ENCODE results near the gene ATP2C2. TPM values are rescaled to one million over a fixed set of nuclear protein-coding genes. Genes with fewer than 3 reads are reported as not detected.

Gene ATP2C2
- total and polyA plus RNA-seq, 9 of the 15 experiments (the other 6 are each of a cell fraction or from before 2014, with no cell fraction given) = 0.75 TPM; not detected in 8

DNA sequence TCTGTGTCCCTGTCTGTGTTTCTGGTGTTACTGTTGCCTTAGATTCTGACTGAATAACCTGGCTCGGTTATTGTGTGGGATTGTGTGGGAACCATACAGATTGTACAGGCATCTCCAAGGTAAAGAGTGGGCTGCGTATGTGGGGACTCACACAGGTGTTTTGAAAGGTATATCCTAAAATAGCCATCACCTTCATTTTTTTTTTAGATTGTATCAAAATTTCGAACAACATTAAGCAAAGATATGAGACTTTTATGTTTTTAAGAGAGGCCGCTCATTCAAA is 53.5 kb downstream of the ATP2C2 start:
- no TSS peak for BruUV-seq (replicated peaks)
- ATAC-seq = no peak

More for the DNA sequence above, 53.5 kb downstream of the ATP2C2 start:
- Histone ChIP-seq H3K9ac (ENCODE audit: insufficient read depth in 1 of 2, low read depth in 2 of 2, low read length in 2 of 2) (no peak overlapping the region), H3K36me3 (ENCODE audit: control insufficient read depth, insufficient read depth, low read length) (no peaks in the 10 kb centered on the region), H3K79me2 (ENCODE audit: control insufficient read depth, insufficient read depth, low read length) (no peaks in the 10 kb centered on the region), H3K4me1 (replicated peaks in 1 of 2; ENCODE audit: control insufficient read depth in 2 of 2, insufficient read depth in 2 of 2, low read length in 2 of 2) (0 out of 5 replicates have a peak, but pooled peaks cover 0 to 3% of the 10 kb centered on the region in 2 experiments), H3K4me3 (no peak overlapping the region), H3K9me1 (ENCODE audit: control insufficient read depth, insufficient read depth, low read length) (no peaks in the 10 kb centered on the region), H3K27me3 (ENCODE audit: control insufficient read depth in 2 of 2, insufficient read depth in 2 of 2, low read length in 2 of 2) (peaks cover 48 to 74% of the 10 kb centered on the region in 2 experiments), H3K9me3 (replicated peaks; ENCODE audit: control insufficient read depth, insufficient read depth, low read depth, low read length) (peaks cover 7% of the 10 kb centered on the region), H3K4me2 (ENCODE audit: insufficient read depth, low read length) (no peak overlapping the region), H4K20me1 (replicated peaks; ENCODE audit: control insufficient read depth, insufficient read depth, low read length) (no peaks in the 10 kb centered on the region), H2AFZ (ENCODE audit: low read depth, low read length) (no peak overlapping the region), H3K27ac (ENCODE audit: extremely low read depth, low read depth, low read length) (no peak overlapping the region)
- intact Hi-C loops (cut with micrococcal nuclease) = no loop called here
- POLR2A ChIA-PET = interaction anchor here (0.6 kb wide), 1 partner anchor 125 kb away, joined by 4 read pairs; no protein-coding TSS in a partner anchor
- no peak for TF ChIP-seq KLF10 (CRISPR knock-in tag; IDR thresholded peaks at IDR 0.05)
- no peak for TF ChIP-seq NFRKB (IDR thresholded peaks at IDR 0.05; ENCODE audit: low read depth)
- no peak for TF ChIP-seq PHTF2 (CRISPR knock-in tag; IDR thresholded peaks at IDR 0.05)
- TF ChIP-seq BACH1 (tag; IDR thresholded peaks at IDR 0.05) = no peak
- TF ChIP-seq, protein P1, sequence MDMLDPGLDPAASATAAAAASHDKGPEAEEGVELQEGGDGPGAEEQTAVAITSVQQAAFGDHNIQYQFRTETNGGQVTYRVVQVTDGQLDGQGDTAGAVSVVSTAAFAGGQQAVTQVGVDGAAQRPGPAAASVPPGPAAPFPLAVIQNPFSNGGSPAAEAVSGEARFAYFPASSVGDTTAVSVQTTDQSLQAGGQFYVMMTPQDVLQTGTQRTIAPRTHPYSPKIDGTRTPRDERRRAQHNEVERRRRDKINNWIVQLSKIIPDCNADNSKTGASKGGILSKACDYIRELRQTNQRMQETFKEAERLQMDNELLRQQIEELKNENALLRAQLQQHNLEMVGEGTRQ (CRISPR knock-in tag; IDR thresholded peaks at IDR 0.05) = no peak
- no peak for TF ChIP-seq BRD4 (IDR thresholded peaks at IDR 0.05)
- no peak for TF ChIP-seq ZNF121 (CRISPR knock-in tag; conservative IDR thresholded peaks at IDR 0.05)
- TF ChIP-seq, protein P2, sequence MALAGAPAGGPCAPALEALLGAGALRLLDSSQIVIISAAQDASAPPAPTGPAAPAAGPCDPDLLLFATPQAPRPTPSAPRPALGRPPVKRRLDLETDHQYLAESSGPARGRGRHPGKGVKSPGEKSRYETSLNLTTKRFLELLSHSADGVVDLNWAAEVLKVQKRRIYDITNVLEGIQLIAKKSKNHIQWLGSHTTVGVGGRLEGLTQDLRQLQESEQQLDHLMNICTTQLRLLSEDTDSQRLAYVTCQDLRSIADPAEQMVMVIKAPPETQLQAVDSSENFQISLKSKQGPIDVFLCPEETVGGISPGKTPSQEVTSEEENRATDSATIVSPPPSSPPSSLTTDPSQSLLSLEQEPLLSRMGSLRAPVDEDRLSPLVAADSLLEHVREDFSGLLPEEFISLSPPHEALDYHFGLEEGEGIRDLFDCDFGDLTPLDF (CRISPR knock-in tag; IDR thresholded peaks at IDR 0.05) = no peak
- TF ChIP-seq HCFC1 (IDR thresholded peaks at IDR 0.05; ENCODE audit: low read depth, low read length) = no peak
- TF ChIP-seq ESRRA (IDR thresholded peaks at IDR 0.05; ENCODE audit: borderline replicate concordance, low read depth) = no peak
- TF ChIP-seq, protein P3, sequence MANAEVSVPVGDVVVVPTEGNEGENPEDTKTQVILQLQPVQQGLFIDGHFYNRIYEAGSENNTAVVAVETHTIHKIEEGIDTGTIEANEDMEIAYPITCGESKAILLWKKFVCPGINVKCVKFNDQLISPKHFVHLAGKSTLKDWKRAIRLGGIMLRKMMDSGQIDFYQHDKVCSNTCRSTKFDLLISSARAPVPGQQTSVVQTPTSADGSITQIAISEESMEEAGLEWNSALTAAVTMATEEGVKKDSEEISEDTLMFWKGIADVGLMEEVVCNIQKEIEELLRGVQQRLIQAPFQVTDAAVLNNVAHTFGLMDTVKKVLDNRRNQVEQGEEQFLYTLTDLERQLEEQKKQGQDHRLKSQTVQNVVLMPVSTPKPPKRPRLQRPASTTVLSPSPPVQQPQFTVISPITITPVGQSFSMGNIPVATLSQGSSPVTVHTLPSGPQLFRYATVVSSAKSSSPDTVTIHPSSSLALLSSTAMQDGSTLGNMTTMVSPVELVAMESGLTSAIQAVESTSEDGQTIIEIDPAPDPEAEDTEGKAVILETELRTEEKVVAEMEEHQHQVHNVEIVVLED (CRISPR knock-in tag; IDR thresholded peaks at IDR 0.05) = no peak
- no peak for TF ChIP-seq MYC (IDR thresholded peaks at IDR 0.05; ENCODE audit: low read depth, low read length)
- TF ChIP-seq MYC (CRISPR knock-in tag; IDR thresholded peaks at IDR 0.05; ENCODE audit: borderline replicate concordance, low read depth) = no peak
- no peak for FAIRE-seq
- in situ Hi-C loops (cut with MboI) = no loop called here
- 34% methylated on average over 4 of the region's 4 CpGs for WGBS (ENCODE audit: insufficient coverage, low coverage, missing lambda C conversion rate)
- no peak for DNase-seq (ENCODE audit: extremely low read depth in 1 of 4, low spot score in 3 of 4)
- CTCF ChIA-PET (ENCODE audit: low intra/inter-chr PET ratio) = no interaction called here

Data from K562 (cell line).